ENCODE measurements around the gene MPP2.

GRCh38 chr17:43952724-43953666 lies 45.7 kb upstream of the MPP2 start:
- TF ChIP-seq, protein P1, sequence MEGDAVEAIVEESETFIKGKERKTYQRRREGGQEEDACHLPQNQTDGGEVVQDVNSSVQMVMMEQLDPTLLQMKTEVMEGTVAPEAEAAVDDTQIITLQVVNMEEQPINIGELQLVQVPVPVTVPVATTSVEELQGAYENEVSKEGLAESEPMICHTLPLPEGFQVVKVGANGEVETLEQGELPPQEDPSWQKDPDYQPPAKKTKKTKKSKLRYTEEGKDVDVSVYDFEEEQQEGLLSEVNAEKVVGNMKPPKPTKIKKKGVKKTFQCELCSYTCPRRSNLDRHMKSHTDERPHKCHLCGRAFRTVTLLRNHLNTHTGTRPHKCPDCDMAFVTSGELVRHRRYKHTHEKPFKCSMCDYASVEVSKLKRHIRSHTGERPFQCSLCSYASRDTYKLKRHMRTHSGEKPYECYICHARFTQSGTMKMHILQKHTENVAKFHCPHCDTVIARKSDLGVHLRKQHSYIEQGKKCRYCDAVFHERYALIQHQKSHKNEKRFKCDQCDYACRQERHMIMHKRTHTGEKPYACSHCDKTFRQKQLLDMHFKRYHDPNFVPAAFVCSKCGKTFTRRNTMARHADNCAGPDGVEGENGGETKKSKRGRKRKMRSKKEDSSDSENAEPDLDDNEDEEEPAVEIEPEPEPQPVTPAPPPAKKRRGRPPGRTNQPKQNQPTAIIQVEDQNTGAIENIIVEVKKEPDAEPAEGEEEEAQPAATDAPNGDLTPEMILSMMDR (IDR thresholded peaks at IDR 0.05): no peak
- TF ChIP-seq RFX5 (IDR thresholded peaks at IDR 0.05; ENCODE audit: low read length): no peak

All from SK-N-SH (cell line).